ENCODE measurements around the gene RECQL5. TPM values are rescaled to one million over a fixed set of nuclear protein-coding genes. Genes with fewer than 3 reads are reported as not detected.

The RECQL5 gene
- total RNA-seq, 1 experiment from 2014 or later, result 40.0 TPM

- no peak overlapping the region for H3K9ac ChIP-seq (ENCODE audit: extremely low read depth, insufficient read length, low read length)
- no peak overlapping the region for H2BK20ac ChIP-seq (ENCODE audit: low read depth, low read length, poor library complexity, severe bottlenecking)
- no peak overlapping the region for H4K91ac ChIP-seq (ENCODE audit: insufficient read length, low read depth, low read length)
- no peak overlapping the region for H3K4me2 ChIP-seq (ENCODE audit: insufficient read depth, insufficient read length, low read length)
- H3K4me1 ChIP-seq (ENCODE audit: insufficient read depth, low read length), result no peaks in the 10 kb centered on the region
- no peak overlapping the region for H2BK12ac ChIP-seq (ENCODE audit: insufficient read length, low read depth, low read length)
- Mint-ChIP-seq H3K4me3 (no peak overlapping the region), H3K4me1 (peaks cover 0 to 5% of the 10 kb centered on the region in 2 experiments; a peak in 1 of 4 replicates), H3K36me3 (ENCODE audit: insufficient read depth in 1 of 3, low read depth in 3 of 3) (peaks cover 0 to 14% (median 2%) of the 10 kb centered on the region in 3 experiments; a peak in 3 of 7 replicates), H3K9me3 (no peaks in the 10 kb centered on the region), H3K27me3 (ENCODE audit: low read depth) (peaks cover 8% of the 10 kb centered on the region), H3K27ac (no peak overlapping the region; a peak in 1 of 7 replicates)
- no peak overlapping the region for H4K8ac ChIP-seq (replicated peaks; ENCODE audit: insufficient read length, low read depth, low read length)
- no peaks in the 10 kb centered on the region for H3K23me2 ChIP-seq (ENCODE audit: insufficient read length, low read depth, low read length, poor library complexity, severe bottlenecking)
- DNase-seq, result no peak
- H3K18ac ChIP-seq (ENCODE audit: insufficient read length, low read depth, low read length), result no peak overlapping the region
- no peak overlapping the region for H3K27ac ChIP-seq (ENCODE audit: insufficient read length, low read depth, low read length)
- no peak overlapping the region for H3K14ac ChIP-seq (ENCODE audit: insufficient read depth, low read length)
- no peak overlapping the region for H2BK120ac ChIP-seq (ENCODE audit: low read depth, low read length, poor library complexity, severe bottlenecking)
- WGBS (ENCODE audit: extremely low coverage, insufficient read length, low lambda C conversion rate), result no CpG with 5 or more reads among the region's 12 CpGs
- H2BK15ac ChIP-seq (ENCODE audit: low read depth, low read length), result no peak overlapping the region
- no peak overlapping the region for H3K56ac ChIP-seq (ENCODE audit: insufficient read length, low read depth, low read length)
- H4K20me1 ChIP-seq (ENCODE audit: control insufficient read depth, insufficient read depth, insufficient read length), result no peaks in the 10 kb centered on the region
- no peaks in the 10 kb centered on the region; the same call in 1 of the 2 replicates for H3K27me3 ChIP-seq (ENCODE audit: insufficient read depth, low read length)
- H3T11ph ChIP-seq (ENCODE audit: low read length), result no peak overlapping the region
- H3K4ac ChIP-seq (ENCODE audit: low read depth, low read length), result no peak overlapping the region
- no peak overlapping the region for H2AK5ac ChIP-seq (ENCODE audit: insufficient read length, low read length)
- H2AFZ ChIP-seq (ENCODE audit: low read length), result no peak overlapping the region
- no peak for TF ChIP-seq CTCF (conservative IDR thresholded peaks at IDR 0.05)
- H2BK5ac ChIP-seq (ENCODE audit: insufficient read length, low read length), result no peak overlapping the region
- H4K5ac ChIP-seq (ENCODE audit: insufficient read length, low read depth, low read length), result no peak overlapping the region
- H3K79me2 ChIP-seq (ENCODE audit: insufficient read depth, low read length), result no peaks in the 10 kb centered on the region
- H3K9me3 ChIP-seq (ENCODE audit: control insufficient read depth, low read depth, low read length), result no peaks in the 10 kb centered on the region
- H3K23ac ChIP-seq (ENCODE audit: insufficient read length, low read depth, low read length), result no peak overlapping the region
- no peaks in the 10 kb centered on the region for H3K79me1 ChIP-seq (ENCODE audit: insufficient read depth, low read depth, low read length, poor library complexity, severe bottlenecking)
Observed at GRCh38 chr17:75624021-75624420, 42.9 kb downstream of the RECQL5 start.

All from H9 (cell line).